NT2/D1 (cell line): ENCODE data around the gene APOL6.

ENCODE experiments used
- SUZ12 ChIP-seq: IDR thresholded peaks from 2 replicates; pipeline ENCODE4 v1.6.1; 2011; ENCODE audit not compliant: insufficient read length, insufficient read depth; ENCODE audit errors: extremely low read depth
- YY1 ChIP-seq: IDR thresholded peaks from 2 replicates; pipeline ENCODE4 v1.6.1; 2011; ENCODE audit not compliant: insufficient read length, insufficient read depth

DNA sequence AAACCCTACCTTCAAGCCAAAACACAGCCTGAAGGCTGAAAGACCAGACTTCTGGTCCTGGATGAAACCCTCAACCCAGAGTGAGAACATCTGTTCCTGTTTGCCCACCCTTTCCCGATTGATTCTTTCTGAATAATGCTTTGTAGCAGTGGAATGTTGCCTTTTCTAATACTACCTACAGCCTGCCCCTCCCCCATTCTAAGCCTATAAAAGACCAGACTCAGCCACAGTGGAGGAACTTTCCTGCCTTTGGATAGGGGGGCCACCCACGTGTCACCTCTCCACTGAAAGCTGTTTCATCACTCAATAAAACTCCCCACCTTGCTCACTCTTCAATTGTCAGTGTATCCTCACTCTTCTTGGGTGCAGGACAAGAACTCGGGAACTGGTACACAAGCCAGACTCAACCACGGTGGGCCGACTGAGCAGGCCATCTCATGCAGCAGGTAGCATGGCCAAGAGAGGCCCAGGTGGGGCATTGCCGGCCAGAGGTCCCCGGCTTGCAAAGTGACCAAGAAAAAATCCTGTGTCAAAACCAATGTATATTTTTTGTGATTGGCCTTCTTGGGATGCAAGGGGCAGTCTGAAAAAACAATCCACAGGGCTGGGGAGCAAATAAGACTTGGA is 6.6 kb upstream of the APOL6 start:
- TF ChIP-seq YY1 (no peak), SUZ12 (no peak)
